ENCODE results near the gene MAP2K2. TPM values are rescaled to one million over a fixed set of nuclear protein-coding genes. Genes with fewer than 3 reads are reported as not detected.

The MAP2K2 gene
- total and polyA plus RNA-seq, 12 donors, result 91.5 to 288 (median 116) TPM

DNA sequence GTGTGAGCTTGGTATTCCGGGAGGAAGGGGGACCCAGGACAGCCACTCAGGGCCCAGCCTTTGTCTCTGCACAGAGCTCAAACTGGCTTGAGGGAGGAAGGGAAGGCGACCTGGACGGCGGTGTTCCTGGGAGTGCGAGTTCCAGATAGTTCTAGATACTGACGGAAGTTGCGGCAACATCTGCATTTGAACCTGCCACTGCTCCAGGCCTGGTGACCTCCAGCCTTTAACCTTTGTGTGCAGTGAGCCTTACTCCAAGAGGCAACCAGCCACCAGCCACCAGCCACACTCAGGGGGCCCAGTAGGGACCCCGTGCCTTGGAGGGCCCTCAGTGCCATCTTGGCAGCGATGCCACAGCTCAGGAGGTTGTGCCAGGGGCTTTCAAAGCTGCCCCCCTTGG, 41.8 kb downstream of the MAP2K2 start:
- Histone ChIP-seq H3K27me3 (no peaks in the 10 kb centered on the region), H3K4me3 (no peak overlapping the region), H3K36me3 (no peaks in the 10 kb centered on the region), H3K4me1 (peaks cover 9 to 41% (median 26%) of the 10 kb centered on the region in 9 donors), H3K9me3 (no peaks in the 10 kb centered on the region), H3K27ac (peak overlapping the region in 3 of 10 donors; percentile 9 to 40 (median 36))
- intact Hi-C loops (cut with DNase I), result no loop called here
- ATAC-seq, result no peak
- TF ChIP-seq, protein P1, sequence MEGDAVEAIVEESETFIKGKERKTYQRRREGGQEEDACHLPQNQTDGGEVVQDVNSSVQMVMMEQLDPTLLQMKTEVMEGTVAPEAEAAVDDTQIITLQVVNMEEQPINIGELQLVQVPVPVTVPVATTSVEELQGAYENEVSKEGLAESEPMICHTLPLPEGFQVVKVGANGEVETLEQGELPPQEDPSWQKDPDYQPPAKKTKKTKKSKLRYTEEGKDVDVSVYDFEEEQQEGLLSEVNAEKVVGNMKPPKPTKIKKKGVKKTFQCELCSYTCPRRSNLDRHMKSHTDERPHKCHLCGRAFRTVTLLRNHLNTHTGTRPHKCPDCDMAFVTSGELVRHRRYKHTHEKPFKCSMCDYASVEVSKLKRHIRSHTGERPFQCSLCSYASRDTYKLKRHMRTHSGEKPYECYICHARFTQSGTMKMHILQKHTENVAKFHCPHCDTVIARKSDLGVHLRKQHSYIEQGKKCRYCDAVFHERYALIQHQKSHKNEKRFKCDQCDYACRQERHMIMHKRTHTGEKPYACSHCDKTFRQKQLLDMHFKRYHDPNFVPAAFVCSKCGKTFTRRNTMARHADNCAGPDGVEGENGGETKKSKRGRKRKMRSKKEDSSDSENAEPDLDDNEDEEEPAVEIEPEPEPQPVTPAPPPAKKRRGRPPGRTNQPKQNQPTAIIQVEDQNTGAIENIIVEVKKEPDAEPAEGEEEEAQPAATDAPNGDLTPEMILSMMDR (IDR thresholded peaks at IDR 0.05), result no peak
- WGBS, 2 donors, result 67 to 75% methylated on average over 9 of the region's 9 CpGs
- DNase-seq, result no peak

DNA sequence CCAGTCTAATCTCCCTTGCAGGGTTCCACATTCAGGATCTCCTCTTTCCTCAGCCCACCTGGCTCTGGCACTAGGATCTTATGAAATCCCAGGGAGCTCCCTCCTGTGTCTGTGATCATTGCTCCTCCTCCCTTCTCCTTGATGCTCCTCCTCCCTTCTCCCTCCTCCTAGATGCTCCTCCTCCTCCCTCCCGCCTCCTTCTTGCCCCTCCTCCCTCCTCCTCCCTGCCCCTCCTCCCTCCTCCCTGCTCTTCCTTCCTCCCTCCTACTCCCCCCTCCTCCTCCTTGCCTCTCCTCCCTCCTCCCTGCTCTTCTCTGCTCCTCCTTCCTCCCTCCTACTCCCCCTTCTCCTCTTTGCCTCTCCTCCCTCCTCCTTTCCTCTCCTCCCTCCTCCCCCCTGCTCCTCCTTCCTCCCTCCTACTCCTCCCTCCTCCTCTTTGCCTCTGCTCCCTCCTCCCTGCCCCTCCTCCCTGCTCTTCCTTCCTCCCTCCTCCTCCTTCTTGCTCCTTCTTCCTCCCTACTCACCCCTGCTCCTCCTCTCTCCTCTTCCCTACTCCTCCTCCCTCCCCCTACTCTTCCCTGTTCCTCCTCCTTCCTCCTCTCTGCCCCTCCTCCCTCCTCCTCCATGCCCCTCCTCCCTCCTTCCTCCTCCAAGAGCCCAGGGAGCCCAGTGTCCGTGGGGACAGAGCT, 42.3 kb downstream of the MAP2K2 start:
- no peak for ATAC-seq
- H3K4me3 ChIP-seq, result no peak overlapping the region
- H3K27me3 ChIP-seq, result no peaks in the 10 kb centered on the region
- DNase-seq, result no peak
- peak overlapping the region in 3 of 10 donors; percentile 20 to 40 (median 36) for H3K27ac ChIP-seq
- TF ChIP-seq, protein P1 (IDR thresholded peaks at IDR 0.05), result no peak
- intact Hi-C loops (cut with DNase I), result no loop called here
- H3K36me3 ChIP-seq, result no peaks in the 10 kb centered on the region
- H3K4me1 ChIP-seq, result peaks cover 9 to 41% (median 29%) of the 10 kb centered on the region in 9 donors
- 15 to 28% methylated on average over 2 of the region's 2 CpGs for WGBS, 2 donors
- no peaks in the 10 kb centered on the region for H3K9me3 ChIP-seq

DNA sequence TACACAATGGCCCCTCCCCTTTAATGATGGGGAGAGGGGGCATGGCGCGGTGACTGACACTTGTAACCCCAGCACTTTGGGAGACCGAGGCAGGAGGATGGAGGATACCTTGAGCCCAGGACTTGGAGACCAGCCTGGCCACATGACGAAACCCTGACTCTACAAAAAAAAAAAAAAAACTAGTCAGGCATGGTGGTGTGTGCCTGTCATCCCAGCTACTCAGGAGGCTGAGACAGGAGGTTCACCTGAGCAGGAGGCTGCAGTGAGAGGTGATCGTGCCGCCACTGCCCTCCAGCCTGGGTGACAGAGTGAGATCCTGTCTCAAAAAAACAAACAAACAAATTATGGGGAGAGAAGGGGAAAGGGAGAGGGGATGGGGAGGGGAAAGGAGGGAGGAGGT, 43.4 kb downstream of the MAP2K2 start:
- H3K4me1 ChIP-seq, result peaks cover 9 to 41% (median 29%) of the 10 kb centered on the region in 9 donors
- no peak for ATAC-seq
- no peak overlapping the region for H3K27ac ChIP-seq
- H3K36me3 ChIP-seq, result no peaks in the 10 kb centered on the region
- no peak overlapping the region for H3K4me3 ChIP-seq
- no peaks in the 10 kb centered on the region for H3K27me3 ChIP-seq
- no peak for DNase-seq
- intact Hi-C loops (cut with DNase I), result no loop called here
- TF ChIP-seq, protein P1 (IDR thresholded peaks at IDR 0.05), result no peak
- 78 to 88% methylated on average over 6 of the region's 6 CpGs for WGBS, 2 donors
- H3K9me3 ChIP-seq, result no peaks in the 10 kb centered on the region

DNA sequence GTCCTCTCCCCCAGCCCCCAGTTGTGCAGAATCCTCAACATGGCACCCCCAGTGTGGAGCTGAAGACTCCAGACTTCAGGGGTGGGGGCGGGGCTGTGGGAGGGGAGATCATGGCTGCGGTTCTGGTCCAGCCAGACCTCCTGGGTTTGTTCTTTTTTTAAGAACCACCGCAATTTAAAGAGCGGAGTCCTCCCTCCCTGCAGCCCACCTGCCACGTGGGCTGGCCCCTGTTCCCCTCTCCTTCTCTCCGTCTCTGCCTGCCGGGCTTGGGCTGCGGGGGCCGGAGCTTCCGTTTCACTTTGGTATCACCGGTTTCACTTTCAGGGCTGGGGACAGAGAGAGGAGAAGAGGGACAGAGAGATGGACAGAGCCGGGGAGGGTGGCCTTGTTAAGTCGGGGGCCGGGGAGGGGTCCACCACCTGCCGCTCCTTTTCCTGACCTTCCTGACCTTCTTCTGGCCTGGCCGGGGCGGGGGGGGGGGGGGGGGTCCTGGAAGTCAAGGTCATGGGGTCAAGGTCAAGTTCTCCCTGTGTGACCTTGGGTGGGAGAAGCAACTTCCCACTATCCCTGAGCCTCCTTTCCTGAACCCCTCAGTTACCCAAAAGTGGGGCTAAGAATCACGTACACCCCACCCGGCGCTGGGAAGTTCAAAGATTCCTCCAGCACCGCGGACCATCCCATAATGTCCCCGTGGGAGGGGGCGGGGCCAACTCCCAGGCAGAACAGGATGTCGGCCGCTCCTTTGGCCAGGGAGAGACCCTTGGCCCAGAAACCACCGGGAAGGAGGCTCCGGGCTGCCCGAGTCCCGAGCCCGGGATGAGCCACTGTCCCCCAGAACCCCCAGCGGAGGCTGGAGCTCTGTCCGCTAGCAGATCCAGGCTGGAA, 45.9 kb downstream of the MAP2K2 start:
- intact Hi-C loops (cut with DNase I), result loop anchor here in 2 of 10 donors (5.0 kb wide), 2 partner anchors 34 to 44 kb away; partner anchors contain the start of gene MAP2K2 (in 1 of the 2)
- Histone ChIP-seq H3K9me3 (no peaks in the 10 kb centered on the region), H3K27me3 (no peaks in the 10 kb centered on the region), H3K4me3 (peak overlapping the region; percentile 18 to 65 (median 59)), H3K4me1 (peaks cover 9 to 34% (median 18%) of the 10 kb centered on the region in 9 donors), H3K27ac (peak overlapping the region; percentile 73 to 95 (median 90)), H3K36me3 (no peaks in the 10 kb centered on the region)
- TF ChIP-seq, protein P1 (IDR thresholded peaks at IDR 0.05), result no peak
- DNase-seq (peak; percentile 84 to 88), ATAC-seq (peak; percentile 71 to 94 (median 90))
- WGBS, 2 donors, result 20 to 21% methylated on average over 31 to 33 of the region's 33 CpGs

Measured in heart right ventricle (tissue), 16 donors.